ENCODE results near the gene SLC44A5.

DNA sequence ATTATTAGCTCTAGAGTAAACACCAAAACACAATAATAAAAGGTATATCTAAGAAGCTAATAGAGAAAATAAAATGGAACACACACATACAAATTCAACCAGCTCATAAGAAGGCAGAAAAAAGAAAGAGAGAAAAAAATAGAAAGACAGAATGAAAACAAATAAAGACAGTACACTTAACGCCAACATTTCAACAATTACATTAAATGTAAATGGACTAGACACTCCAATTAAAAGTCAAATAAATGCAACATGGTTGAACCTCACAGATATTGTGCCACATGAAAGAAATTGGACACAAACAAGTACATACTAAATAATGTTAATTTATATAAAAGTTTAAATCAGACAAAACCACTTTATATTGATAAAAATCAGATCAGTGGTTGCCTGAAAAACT is 56.0 kb downstream of the SLC44A5 start:
- TF ChIP-seq, protein P1, sequence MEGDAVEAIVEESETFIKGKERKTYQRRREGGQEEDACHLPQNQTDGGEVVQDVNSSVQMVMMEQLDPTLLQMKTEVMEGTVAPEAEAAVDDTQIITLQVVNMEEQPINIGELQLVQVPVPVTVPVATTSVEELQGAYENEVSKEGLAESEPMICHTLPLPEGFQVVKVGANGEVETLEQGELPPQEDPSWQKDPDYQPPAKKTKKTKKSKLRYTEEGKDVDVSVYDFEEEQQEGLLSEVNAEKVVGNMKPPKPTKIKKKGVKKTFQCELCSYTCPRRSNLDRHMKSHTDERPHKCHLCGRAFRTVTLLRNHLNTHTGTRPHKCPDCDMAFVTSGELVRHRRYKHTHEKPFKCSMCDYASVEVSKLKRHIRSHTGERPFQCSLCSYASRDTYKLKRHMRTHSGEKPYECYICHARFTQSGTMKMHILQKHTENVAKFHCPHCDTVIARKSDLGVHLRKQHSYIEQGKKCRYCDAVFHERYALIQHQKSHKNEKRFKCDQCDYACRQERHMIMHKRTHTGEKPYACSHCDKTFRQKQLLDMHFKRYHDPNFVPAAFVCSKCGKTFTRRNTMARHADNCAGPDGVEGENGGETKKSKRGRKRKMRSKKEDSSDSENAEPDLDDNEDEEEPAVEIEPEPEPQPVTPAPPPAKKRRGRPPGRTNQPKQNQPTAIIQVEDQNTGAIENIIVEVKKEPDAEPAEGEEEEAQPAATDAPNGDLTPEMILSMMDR (IDR thresholded peaks at IDR 0.05): no peak
- TF ChIP-seq POLR2A (IDR thresholded peaks at IDR 0.05): no peak
